GM12865 (cell line): ENCODE measurements around the gene SLC5A5.

Experiments
- DNase-seq: peaks from one replicate; pipeline ENCODE4 v3.0.0; 2010; ENCODE audit warnings: low read depth
- H3K4me3 ChIP-seq: 2 replicates; pipeline ENCODE4 v1.5.1; 2011; ENCODE audit warnings: mild to moderate bottlenecking, low read depth, low read length, control low read depth
- CTCF ChIP-seq: IDR thresholded peaks from 2 replicates; pipeline ENCODE4 v1.5.1; 2011; ENCODE audit warnings: low read length, control low read depth, low read depth, inconsistent platforms; ENCODE audit not compliant: insufficient read depth; ENCODE audit errors: missing control alignments

The SLC5A5 gene

GRCh38 chr19:17847538-17848366 is 24.0 kb upstream of the SLC5A5 start, which contains the start of gene JAK3:
JAK3 (minus strand) TSS chr19:17847982; CDS start chr19:17844417, 3,565 bp downstream.
- TF ChIP-seq CTCF: no peak
- DNase-seq: peak; percentile 93
- peak within 1 kb of the TSS; percentile 72 for H3K4me3 ChIP-seq

GRCh38 chr19:17848595-17849292 is 23.0 kb upstream of the SLC5A5 start:
- no peak overlapping the region for H3K4me3 ChIP-seq
- no peak for TF ChIP-seq CTCF
- no peak for DNase-seq

GRCh38 chr19:17854061-17854460 is 17.7 kb upstream of the SLC5A5 start:
- no peak for TF ChIP-seq CTCF
- DNase-seq: no peak
- no peak overlapping the region for H3K4me3 ChIP-seq

- peak; percentile 98 for TF ChIP-seq CTCF
- DNase-seq: peak; percentile 84
- H3K4me3 ChIP-seq: no peak overlapping the region
Measured at GRCh38 chr19:17855280-17856152, 16.2 kb upstream of the SLC5A5 start.

- H3K4me3 ChIP-seq: peak within 1 kb of the TSS; percentile 80
- TF ChIP-seq CTCF: peak; percentile 96
- peak; percentile 100 for DNase-seq
Measured at GRCh38 chr19:17859533-17860330, 12.0 kb upstream of the SLC5A5 start, which contains the start of gene RPL18A. RPL18A (plus strand) TSS chr19:17859910; CDS start chr19:17859957, 47 bp downstream.
